ENCODE results near the gene PARVA. TPM values are rescaled to one million over a fixed set of nuclear protein-coding genes. Genes with fewer than 3 reads are reported as not detected.

The PARVA gene
- total RNA-seq, 1 experiment from 2014 or later: 29.1 TPM

GRCh38 chr11:12380565-12381325 is 3.4 kb downstream of the PARVA start:
- ATAC-seq (no peak), DNase-seq (ENCODE audit: low read depth, low spot score) (no peak)
- no peaks in the 10 kb centered on the region for H3K9me3 ChIP-seq (ENCODE audit: control insufficient read depth, insufficient read depth, low read depth, low read length)
- peaks cover 6% of the 10 kb centered on the region for H3K4me1 ChIP-seq (ENCODE audit: control insufficient read depth, insufficient read depth, low read length)
- no peaks in the 10 kb centered on the region for H3K27me3 ChIP-seq (ENCODE audit: control insufficient read depth, insufficient read depth, low read length)
- CTCF ChIA-PET: no interaction called here
- H3K27ac ChIP-seq (ENCODE audit: low read length): no peak overlapping the region
- POLR2A ChIA-PET: no interaction called here
- no peak overlapping the region for H3K4me3 ChIP-seq (ENCODE audit: low read depth in 2 of 2, low read length in 2 of 2)
- no TSS peak for BruUV-seq (replicated peaks)
- TF ChIP-seq REST (IDR thresholded peaks at IDR 0.05; ENCODE audit: insufficient read depth in 1 of 2, low read depth in 2 of 2, low read length in 1 of 2) (no peak), SIN3A (IDR thresholded peaks at IDR 0.05; ENCODE audit: borderline replicate concordance, insufficient read depth, low read depth, low read length) (no peak), TCF7L2 (IDR thresholded peaks at IDR 0.05; ENCODE audit: low read depth, low read length) (no peak), POLR2AphosphoS5 (IDR thresholded peaks at IDR 0.05; ENCODE audit: low read depth, low read length) (no peak), CTCF (IDR thresholded peaks at IDR 0.05) (no peak)
- intact Hi-C loops (cut with micrococcal nuclease; ENCODE audit: unreplicated experiment): no loop called here
- in situ Hi-C loops (cut with HindIII; ENCODE audit: low pct_unique_long_range_greater_than_20kb, low sequenced_read_pairs): no loop called here
- H3K36me3 ChIP-seq (ENCODE audit: control insufficient read depth, insufficient read depth, low read length): no peaks in the 10 kb centered on the region

- in situ Hi-C loops (cut with HindIII; ENCODE audit: low pct_unique_long_range_greater_than_20kb, low sequenced_read_pairs) (no loop called here), intact Hi-C loops (cut with micrococcal nuclease; ENCODE audit: unreplicated experiment) (no loop called here)
- no peaks in the 10 kb centered on the region for H3K36me3 ChIP-seq (ENCODE audit: control insufficient read depth, insufficient read depth, low read length)
- TF ChIP-seq SIN3A (IDR thresholded peaks at IDR 0.05; ENCODE audit: borderline replicate concordance, insufficient read depth, low read depth, low read length) (no peak), POLR2AphosphoS5 (IDR thresholded peaks at IDR 0.05; ENCODE audit: low read depth, low read length) (no peak), REST (IDR thresholded peaks at IDR 0.05; ENCODE audit: insufficient read depth in 1 of 2, low read depth in 2 of 2, low read length in 1 of 2) (no peak), TCF7L2 (IDR thresholded peaks at IDR 0.05; ENCODE audit: low read depth, low read length) (no peak), CTCF (IDR thresholded peaks at IDR 0.05) (no peak)
- no TSS peak for BruUV-seq (replicated peaks)
- H3K4me3 ChIP-seq (ENCODE audit: low read depth in 2 of 2, low read length in 2 of 2): no peak overlapping the region
- H3K27me3 ChIP-seq (ENCODE audit: control insufficient read depth, insufficient read depth, low read length): no peaks in the 10 kb centered on the region
- no peak overlapping the region for H3K27ac ChIP-seq (ENCODE audit: low read length)
- CTCF ChIA-PET: no interaction called here
- POLR2A ChIA-PET: no interaction called here
- ATAC-seq (no peak), DNase-seq (ENCODE audit: low read depth, low spot score) (no peak)
- H3K9me3 ChIP-seq (ENCODE audit: control insufficient read depth, insufficient read depth, low read depth, low read length): no peaks in the 10 kb centered on the region
- H3K4me1 ChIP-seq (ENCODE audit: control insufficient read depth, insufficient read depth, low read length): peaks cover 3% of the 10 kb centered on the region
These were observed 4.5 kb downstream of the PARVA start for GRCh38 chr11:12381875-12382274.

All from Panc1 (cell line).